ENCODE measurements around the gene PKNOX2. TPM values are rescaled to one million over a fixed set of nuclear protein-coding genes. Genes with fewer than 3 reads are reported as not detected.

PKNOX2 gene
- total and polyA plus RNA-seq, 9 donors = 11.5 to 27.8 (median 24.5) TPM

- WGBS (ENCODE audit: insufficient coverage) = 60% methylated on average over 1 of the region's 2 CpGs
- Histone ChIP-seq H3K4me3 (ENCODE audit: low read length) (no peak overlapping the region), H3K36me3 (ENCODE audit: control insufficient read depth, insufficient read depth, low read length) (peaks cover 46% of the 10 kb centered on the region), H3K27me3 (ENCODE audit: control insufficient read depth, insufficient read depth, low read length) (no peaks in the 10 kb centered on the region), H3K4me1 (ENCODE audit: control insufficient read depth, insufficient read depth, low read length) (peaks cover 67% of the 10 kb centered on the region), H3K9me3 (replicated peaks; ENCODE audit: control insufficient read depth, low read depth, low read length) (no peaks in the 10 kb centered on the region), H3K27ac (ENCODE audit: low read length) (peak overlapping the region; percentile 87)
- no peak for DNase-seq
Measured at GRCh38 chr11:125407046-125407445, 242.5 kb downstream of the PKNOX2 start.

- H3K27ac ChIP-seq (ENCODE audit: low read length) = peak overlapping the region; percentile 87
Measured at GRCh38 chr11:125408311-125408711, 243.8 kb downstream of the PKNOX2 start.

GRCh38 chr11:125410091-125410490 lies 245.5 kb downstream of the PKNOX2 start:
- 52% methylated on average over 9 of the region's 12 CpGs for WGBS (ENCODE audit: insufficient coverage)
- no peaks in the 10 kb centered on the region for H3K27me3 ChIP-seq (ENCODE audit: control insufficient read depth, insufficient read depth, low read length)
- no peak overlapping the region for H3K4me3 ChIP-seq (ENCODE audit: low read length)
- H3K9me3 ChIP-seq (replicated peaks; ENCODE audit: control insufficient read depth, low read depth, low read length) = no peaks in the 10 kb centered on the region
- no peak for DNase-seq
- H3K27ac ChIP-seq (ENCODE audit: low read length) = no peak overlapping the region
- peaks cover 45% of the 10 kb centered on the region for H3K4me1 ChIP-seq (ENCODE audit: control insufficient read depth, insufficient read depth, low read length)
- peaks cover 51% of the 10 kb centered on the region for H3K36me3 ChIP-seq (ENCODE audit: control insufficient read depth, insufficient read depth, low read length)

More at GRCh38 chr11:125408311-125408711, 243.8 kb downstream of the PKNOX2 start:
- no peaks in the 10 kb centered on the region for H3K9me3 ChIP-seq (replicated peaks; ENCODE audit: control insufficient read depth, low read depth, low read length)
- DNase-seq = peak; percentile 62
- peaks cover 54% of the 10 kb centered on the region for H3K4me1 ChIP-seq (ENCODE audit: control insufficient read depth, insufficient read depth, low read length)
- H3K4me3 ChIP-seq (ENCODE audit: low read length) = no peak overlapping the region
- peaks cover 47% of the 10 kb centered on the region for H3K36me3 ChIP-seq (ENCODE audit: control insufficient read depth, insufficient read depth, low read length)
- H3K27me3 ChIP-seq (ENCODE audit: control insufficient read depth, insufficient read depth, low read length) = no peaks in the 10 kb centered on the region
- 49% methylated on average over 3 of the region's 12 CpGs for WGBS (ENCODE audit: insufficient coverage)

- Histone ChIP-seq H3K36me3 (ENCODE audit: control insufficient read depth, insufficient read depth, low read length) (peaks cover 48% of the 10 kb centered on the region), H3K27me3 (ENCODE audit: control insufficient read depth, insufficient read depth, low read length) (no peaks in the 10 kb centered on the region), H3K27ac (ENCODE audit: low read length) (no peak overlapping the region), H3K9me3 (replicated peaks; ENCODE audit: control insufficient read depth, low read depth, low read length) (no peaks in the 10 kb centered on the region), H3K4me1 (ENCODE audit: control insufficient read depth, insufficient read depth, low read length) (peaks cover 27% of the 10 kb centered on the region), H3K4me3 (ENCODE audit: low read length) (no peak overlapping the region)
- no peak for DNase-seq
- 86% methylated on average over 1 of the region's 7 CpGs for WGBS (ENCODE audit: insufficient coverage)
Measured at GRCh38 chr11:125412177-125412496, 247.6 kb downstream of the PKNOX2 start.

GRCh38 chr11:125412509-125412908 lies 248.0 kb downstream of the PKNOX2 start:
- 66% methylated on average over 3 of the region's 7 CpGs for WGBS (ENCODE audit: insufficient coverage)
- DNase-seq = no peak
- no peaks in the 10 kb centered on the region for H3K9me3 ChIP-seq (replicated peaks; ENCODE audit: control insufficient read depth, low read depth, low read length)
- no peaks in the 10 kb centered on the region for H3K27me3 ChIP-seq (ENCODE audit: control insufficient read depth, insufficient read depth, low read length)
- no peak overlapping the region for H3K27ac ChIP-seq (ENCODE audit: low read length)
- peaks cover 52% of the 10 kb centered on the region for H3K36me3 ChIP-seq (ENCODE audit: control insufficient read depth, insufficient read depth, low read length)
- H3K4me3 ChIP-seq (ENCODE audit: low read length) = no peak overlapping the region
- H3K4me1 ChIP-seq (ENCODE audit: control insufficient read depth, insufficient read depth, low read length) = peaks cover 24% of the 10 kb centered on the region

GRCh38 chr11:125413226-125413625 lies 248.7 kb downstream of the PKNOX2 start:
- Histone ChIP-seq H3K4me3 (ENCODE audit: low read length) (no peak overlapping the region), H3K36me3 (ENCODE audit: control insufficient read depth, insufficient read depth, low read length) (peaks cover 51% of the 10 kb centered on the region), H3K27ac (ENCODE audit: low read length) (no peak overlapping the region), H3K9me3 (replicated peaks; ENCODE audit: control insufficient read depth, low read depth, low read length) (no peaks in the 10 kb centered on the region), H3K4me1 (ENCODE audit: control insufficient read depth, insufficient read depth, low read length) (peaks cover 18% of the 10 kb centered on the region), H3K27me3 (ENCODE audit: control insufficient read depth, insufficient read depth, low read length) (no peaks in the 10 kb centered on the region)
- DNase-seq = no peak
- WGBS (ENCODE audit: insufficient coverage) = 92% methylated on average over 4 of the region's 7 CpGs

- Histone ChIP-seq H3K27ac (ENCODE audit: low read length) (peak overlapping the region; percentile 13), H3K4me3 (ENCODE audit: low read length) (no peak overlapping the region), H3K27me3 (ENCODE audit: control insufficient read depth, insufficient read depth, low read length) (no peaks in the 10 kb centered on the region), H3K36me3 (ENCODE audit: control insufficient read depth, insufficient read depth, low read length) (peaks cover 49% of the 10 kb centered on the region), H3K4me1 (ENCODE audit: control insufficient read depth, insufficient read depth, low read length) (peaks cover 9% of the 10 kb centered on the region), H3K9me3 (replicated peaks; ENCODE audit: control insufficient read depth, low read depth, low read length) (no peaks in the 10 kb centered on the region)
- 92% methylated on average over 2 of the region's 4 CpGs for WGBS (ENCODE audit: insufficient coverage)
- DNase-seq = no peak
Measured at GRCh38 chr11:125414121-125414520, 249.6 kb downstream of the PKNOX2 start.

GRCh38 chr11:125416981-125417935 lies 252.7 kb downstream of the PKNOX2 start:
- Histone ChIP-seq H3K27me3 (ENCODE audit: control insufficient read depth, insufficient read depth, low read length) (no peaks in the 10 kb centered on the region), H3K4me1 (ENCODE audit: control insufficient read depth, insufficient read depth, low read length) (peaks cover 8% of the 10 kb centered on the region), H3K4me3 (ENCODE audit: low read length) (no peak overlapping the region), H3K9me3 (replicated peaks; ENCODE audit: control insufficient read depth, low read depth, low read length) (no peaks in the 10 kb centered on the region), H3K27ac (ENCODE audit: low read length) (no peak overlapping the region), H3K36me3 (ENCODE audit: control insufficient read depth, insufficient read depth, low read length) (peaks cover 36% of the 10 kb centered on the region)
- WGBS (ENCODE audit: insufficient coverage) = 60% methylated on average over 9 of the region's 20 CpGs
- DNase-seq = peak; percentile 69

- Histone ChIP-seq H3K9me3 (replicated peaks; ENCODE audit: control insufficient read depth, low read depth, low read length) (no peaks in the 10 kb centered on the region), H3K4me1 (ENCODE audit: control insufficient read depth, insufficient read depth, low read length) (peaks cover 8% of the 10 kb centered on the region), H3K36me3 (ENCODE audit: control insufficient read depth, insufficient read depth, low read length) (peaks cover 35% of the 10 kb centered on the region), H3K27me3 (ENCODE audit: control insufficient read depth, insufficient read depth, low read length) (no peaks in the 10 kb centered on the region), H3K27ac (ENCODE audit: low read length) (no peak overlapping the region), H3K4me3 (ENCODE audit: low read length) (no peak overlapping the region)
- no peak for DNase-seq
- WGBS (ENCODE audit: insufficient coverage) = 82% methylated on average over 7 of the region's 9 CpGs
Measured at GRCh38 chr11:125418396-125418795, 253.8 kb downstream of the PKNOX2 start.

- Histone ChIP-seq H3K27ac (ENCODE audit: low read length) (no peak overlapping the region), H3K36me3 (ENCODE audit: control insufficient read depth, insufficient read depth, low read length) (peaks cover 24% of the 10 kb centered on the region), H3K4me1 (ENCODE audit: control insufficient read depth, insufficient read depth, low read length) (peaks cover 27% of the 10 kb centered on the region), H3K4me3 (ENCODE audit: low read length) (no peak overlapping the region), H3K27me3 (ENCODE audit: control insufficient read depth, insufficient read depth, low read length) (no peaks in the 10 kb centered on the region), H3K9me3 (replicated peaks; ENCODE audit: control insufficient read depth, low read depth, low read length) (no peaks in the 10 kb centered on the region)
- 100% methylated on average over 1 of the region's 4 CpGs for WGBS (ENCODE audit: insufficient coverage)
- DNase-seq = no peak
Measured at GRCh38 chr11:125422681-125423080, 258.1 kb downstream of the PKNOX2 start.
